HepG2 (cell line): Measurements from ENCODE around the gene CPA5. TPM values are rescaled to one million over a fixed set of nuclear protein-coding genes. Genes with fewer than 3 reads are reported as not detected.

Experiments
- ATAC-seq: fragments of 200-7000 bp; cut with Tn5 transposase; 3 replicates; pipeline ENCODE4 v1.9.1; 2020; ENCODE audit warnings: mild to moderate bottlenecking, moderate library complexity
- BruUV-seq: library from RNA; stranded (reverse); fragments of 400-500 nt; replicated peaks from 2 replicates; lab custom pipeline; 2021; lab: Mats Ljungman, UMichigan
- CTCF ChIA-PET: fragments of 300-600 bp; formaldehyde crosslinking; extraction: SDS; loops from one replicate; lab custom pipeline; 2021; ENCODE audit warnings: low total read pairs, inconsistent platforms, low intra/inter-chr PET ratio; lab: Yijun Ruan, JAX
- POLR2A ChIA-PET: fragments of 350-600 bp; sonication (Branson Sonifier 250); formaldehyde crosslinking; loops from one replicate; lab custom pipeline; 2020; ENCODE audit warnings: antibody characterized with exemption, inconsistent platforms; lab: Yijun Ruan, JAX
- DNase-seq: peaks from one replicate; pipeline ENCODE4 v3.0.0-alpha.2; 2015; ENCODE audit warnings: low spot score
- FAIRE-seq: peaks from 3 replicates; lab custom pipeline; 2011; peaks lifted over from hg19 to GRCh38; lab: Jason Lieb, UNC
- H2AFZ ChIP-seq: one replicate; pipeline ENCODE4 v1.6.1; 2011; ENCODE audit warnings: low read length, inconsistent platforms
- H3K27ac ChIP-seq: fragments of 300-600 bp; 3 replicates; pipeline ENCODE4 v1.8.0; 2011; ENCODE audit warnings: mixed run types, mild to moderate bottlenecking, mixed read lengths, low read length, inconsistent platforms; ENCODE audit not compliant: insufficient read depth; ENCODE audit errors: extremely low read length
- H3K27me3 ChIP-seq, 2 experiments: fragments of 200-600 bp in 1 of 2; 2 replicates in 1 of 2; 3 replicates in 1 of 2; pipeline versions ENCODE4 v1.6.0 to v1.8.0; 2011; ENCODE audit warnings: low read length in 2 of 2, mild to moderate bottlenecking in 2 of 2, moderate library complexity in 2 of 2, inconsistent platforms in 1 of 2; ENCODE audit not compliant: insufficient read depth in 2 of 2, control insufficient read depth in 1 of 2
- H3K36me3 ChIP-seq, 2 experiments: fragments of 200-600 bp in 1 of 2; replicated peaks in 1 of 2; 2 replicates in 1 of 2; 3 replicates in 1 of 2; pipeline versions ENCODE4 v1.5.1 to v1.8.0; 2011; ENCODE audit warnings: low read length in 2 of 2, inconsistent platforms in 1 of 2; ENCODE audit not compliant: insufficient read depth in 2 of 2, control insufficient read depth in 1 of 2
- H3K4me1 ChIP-seq: 2 replicates; pipeline ENCODE4 v1.5.1; 2012; ENCODE audit warnings: low read length, inconsistent platforms; ENCODE audit not compliant: insufficient read depth
- H3K4me2 ChIP-seq: 2 replicates; pipeline ENCODE4 v1.6.0; 2011; ENCODE audit warnings: low read depth, low read length, inconsistent platforms
- H3K4me3 ChIP-seq, 3 experiments: fragments of 200-600 bp in 1 of 3; sonication (generic), shearing (Covaris generic) in 1 of 3; replicated peaks in 1 of 3; 2 replicates each; pipeline ENCODE4 v1.5.1; 2011 to 2016; ENCODE audit warnings: low read length in 3 of 3, inconsistent platforms in 2 of 3, low read depth in 2 of 3, mild to moderate bottlenecking in 2 of 3, control low read depth in 1 of 3, mixed read lengths in 1 of 3; ENCODE audit not compliant: insufficient read depth in 1 of 3
- H3K79me2 ChIP-seq: one replicate; pipeline ENCODE4 v1.6.1; 2011; ENCODE audit warnings: low read length, inconsistent platforms; ENCODE audit not compliant: insufficient read depth
- H3K9ac ChIP-seq: 2 replicates; pipeline ENCODE4 v1.6.0; 2011; ENCODE audit warnings: mild to moderate bottlenecking, low read depth, low read length, inconsistent platforms; ENCODE audit not compliant: insufficient read depth
- H3K9me3 ChIP-seq: 2 replicates; pipeline ENCODE4 v1.5.1; 2012; ENCODE audit warnings: mild to moderate bottlenecking, low read length
- H4K20me1 ChIP-seq: 2 replicates; pipeline ENCODE4 v1.6.0; 2011; ENCODE audit warnings: inconsistent platforms, mild to moderate bottlenecking, low read length, moderate library complexity; ENCODE audit not compliant: insufficient read depth
- HNF4A ChIP-seq: sonication (generic); formaldehyde crosslinking; IDR thresholded peaks from 2 replicates; pipeline ENCODE4 v1.4.0; 2020; ENCODE audit warnings: missing genetic modification reagents
- KMT2A ChIP-seq: sonication (generic); formaldehyde crosslinking; IDR thresholded peaks from 2 replicates; pipeline ENCODE4 v1.4.0; 2020; ENCODE audit warnings: missing genetic modification reagents
- NR2F1 ChIP-seq, 2 experiments: fragments of 450-650 bp in 1 of 2; formaldehyde crosslinking in 1 of 2; IDR thresholded peaks; 2 replicates each; pipeline versions ENCODE4 v1.5.0 to v1.6.1; 2016 to 2020; ENCODE audit warnings: mild to moderate bottlenecking in 1 of 2, missing compliant biosample characterization in 1 of 2, missing genetic modification reagents in 1 of 2, moderate library complexity in 1 of 2
- NR2F6 ChIP-seq, 2 experiments: IDR thresholded peaks; 2 replicates each; pipeline ENCODE4 v1.6.1; 2016; ENCODE audit warnings: antibody characterized with exemption in 1 of 2, mild to moderate bottlenecking in 1 of 2
- SKIL ChIP-seq: sonication (generic); formaldehyde crosslinking; IDR thresholded peaks from 2 replicates; pipeline ENCODE4 v1.8.0; 2022; ENCODE audit warnings: missing genetic modification reagents, mild to moderate bottlenecking, moderate library complexity, borderline replicate concordance
- TFE3 ChIP-seq: IDR thresholded peaks from 2 replicates; pipeline ENCODE4 v1.6.1; 2016
- ZNF501 ChIP-seq: sonication (generic); formaldehyde crosslinking; IDR thresholded peaks from 2 replicates; pipeline ENCODE4 v1.5.1; 2020; ENCODE audit warnings: mild to moderate bottlenecking, moderate library complexity, missing genetic modification reagents
- WGBS: methylation state at CpG from one replicate; pipeline ENCODE4 v1.1.6; 2017; ENCODE audit warnings: low lambda C conversion rate; 5-methylcytosine and 5-hydroxymethylcytosine counted together
- in situ Hi-C: cut with HindIII; loops from 2 replicates; pipeline ENCODE4 v1.10.0; 2017; ENCODE audit warnings: low pct_unique_long_range_greater_than_20kb; ENCODE audit not compliant: extremely low pct_ligation_motif_present
- intact Hi-C: fragments of 100-400 bp; cut with micrococcal nuclease; formaldehyde crosslinking; loops from one replicate; pipeline ENCODE4 v1.10.0; 2022; ENCODE audit not compliant: unreplicated experiment
- polyA plus RNA-seq, 8 experiments: library from polyadenylated mRNA; depleted of rRNA in 3 of 8; stranded (reverse) in 7 of 8; unstranded in 1 of 8; fragments of >200 nt; fragmentation: Illumina TruSeq in 4 of 8; extraction: Trizol in 4 of 8; gene quantifications; 2 replicates each; pipeline versions ENCODE4 v1.2.1 to v1.2.3, GENCODE V29; 2011 to 2016; ENCODE audit warnings: low read depth in 4 of 8, missing spikeins in 1 of 8, mixed read lengths in 1 of 8; ENCODE audit not compliant: insufficient read depth in 1 of 8
- total RNA-seq, 5 experiments: library from RNA; depleted of rRNA; stranded (reverse); fragments of >200 nt; fragmentation: Illumina TruSeq; extraction: Trizol; gene quantifications; 2 replicates each; pipeline ENCODE4 v1.2.3, GENCODE V29; 2016; ENCODE audit warnings: low read depth in 1 of 5

The CPA5 gene
- total and polyA plus RNA-seq, 2 of the 13 experiments (the other 11 are each of a cell fraction or from before 2014, with no cell fraction given), result 0.48 TPM; not detected in 1

DNA sequence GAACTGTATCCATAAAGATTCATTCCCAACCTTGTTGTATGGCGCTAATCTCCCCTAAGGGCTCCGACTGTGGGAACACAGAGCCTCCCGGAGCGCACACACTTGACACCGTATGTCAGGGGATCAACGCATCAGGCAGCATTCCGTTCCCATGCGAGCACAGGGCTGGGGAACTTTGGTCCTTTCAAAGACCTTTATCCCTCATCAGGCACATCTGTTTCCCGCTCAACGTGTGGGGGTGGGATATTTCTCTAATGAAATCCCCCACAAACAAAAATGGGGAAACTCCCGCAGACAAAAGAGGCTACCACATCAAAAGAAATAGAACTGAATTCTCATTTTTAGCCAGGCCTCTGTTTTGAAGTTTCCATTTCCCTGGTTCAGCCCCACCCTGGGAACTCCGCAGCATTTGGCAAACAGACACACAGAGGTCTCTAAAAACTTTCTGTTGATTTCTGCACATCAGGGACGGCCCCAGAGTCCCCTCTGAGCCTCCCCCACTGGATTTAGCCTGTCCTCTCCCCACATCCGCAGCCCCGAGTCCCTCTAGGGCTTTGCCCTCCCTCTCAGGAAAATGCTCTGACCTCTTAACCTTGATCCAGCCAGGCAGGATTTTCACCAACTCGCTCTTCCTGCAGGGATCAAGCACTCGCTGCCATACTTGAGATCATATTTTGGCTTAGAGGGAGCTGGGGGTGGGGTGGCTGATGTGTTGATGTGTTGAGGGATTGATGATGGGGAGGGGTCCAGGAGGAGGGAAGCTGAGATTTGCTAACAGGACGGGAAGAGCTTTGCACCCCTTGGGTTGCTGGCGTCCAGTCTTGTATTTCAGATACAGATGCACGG is 6.6 kb downstream of the CPA5 start:
- peak overlapping the region; percentile 57 for H3K4me2 ChIP-seq

GRCh38 chr7:130351791-130352090 is 7.1 kb downstream of the CPA5 start:
- intact Hi-C loops, result no loop called here

More for the DNA sequence above, 6.6 kb downstream of the CPA5 start:
- no TSS peak for BruUV-seq
- CTCF ChIA-PET, result no interaction called here
- H3K4me1 ChIP-seq, result peaks cover 33% of the 10 kb centered on the region
- in situ Hi-C loops (no loop called here), intact Hi-C loops (no loop called here)
- H3K79me2 ChIP-seq, result no peaks in the 10 kb centered on the region
- peak overlapping the region in 1 of 3 experiments; percentile 19; a peak in 1 of 6 replicates for H3K4me3 ChIP-seq
- TF ChIP-seq HNF4A (CRISPR knock-in tag) (peak; percentile 53), ZNF501 (CRISPR knock-in tag) (0 out of 2 replicates have a peak, but pooled peaks have one; percentile 11), NR2F1 (CRISPR knock-in tag; IDR thresholded peaks at IDR 0.05) (peak in 1 of 2 experiments; percentile 32; a peak in 2 of 4 replicates), KMT2A (CRISPR knock-in tag) (no peak), NR2F6 (IDR thresholded peaks at IDR 0.05) (peak; percentile 18; the same call in 1 of the 2 replicates), NR2F6 (CRISPR knock-in tag; IDR thresholded peaks at IDR 0.05) (no peak)
- H3K27ac ChIP-seq, result no peak overlapping the region
- peak; percentile 31 for DNase-seq
- FAIRE-seq, result no peak
- no peaks in the 10 kb centered on the region for H3K36me3 ChIP-seq
- H2AFZ ChIP-seq, result no peak overlapping the region
- WGBS, result 19% methylated on average over 12 of the region's 20 CpGs
- H3K27me3 ChIP-seq, result peaks cover 5 to 19% of the 10 kb centered on the region in 2 experiments; a peak in 4 of 5 replicates
- POLR2A ChIA-PET, result no interaction called here
- peak overlapping the region; percentile 7; the same call in 1 of the 2 replicates for H3K9ac ChIP-seq
- ATAC-seq, result peak; percentile 74
- no peaks in the 10 kb centered on the region for H3K9me3 ChIP-seq
- H4K20me1 ChIP-seq, result no peaks in the 10 kb centered on the region

More at GRCh38 chr7:130351791-130352090, 7.1 kb downstream of the CPA5 start:
- peaks cover 38% of the 10 kb centered on the region for H3K4me1 ChIP-seq
- no peak for ATAC-seq
- TF ChIP-seq TFE3 (CRISPR knock-in tag), result no peak
- TF ChIP-seq SKIL, result no peak
- TF ChIP-seq, all 625 proteins: peak for 0
- BruUV-seq, result no TSS peak
- H4K20me1 ChIP-seq, result no peaks in the 10 kb centered on the region
- no peak overlapping the region for H3K27ac ChIP-seq
- 0 out of 2 replicates have a peak overlapping the region, but pooled peaks have one; percentile 57 for H3K4me2 ChIP-seq
- H3K9me3 ChIP-seq, result no peaks in the 10 kb centered on the region
- H3K9ac ChIP-seq, result no peak overlapping the region
- no peak overlapping the region for H3K4me3 ChIP-seq
- CTCF ChIA-PET, result no interaction called here
- no peaks in the 10 kb centered on the region for H3K79me2 ChIP-seq
- POLR2A ChIA-PET, result no interaction called here
- WGBS, result 42% methylated on average over 5 of the region's 6 CpGs
- H3K36me3 ChIP-seq, result no peaks in the 10 kb centered on the region
- peaks cover 5 to 19% of the 10 kb centered on the region in 2 experiments; a peak in 4 of 5 replicates for H3K27me3 ChIP-seq
- no peak for FAIRE-seq
- DNase-seq, result no peak
- in situ Hi-C loops, result no loop called here
- H2AFZ ChIP-seq, result no peak overlapping the region
